Tibial nerve (tissue), 4 donors: Measurements from ENCODE around the gene CHD8. TPM values are rescaled to one million over a fixed set of nuclear protein-coding genes. Genes with fewer than 3 reads are reported as not detected.
"Not testable (repeated sequence)": the region's sequence is repeated elsewhere in the genome, so short reads cannot be mapped to it uniquely, and the experiment has no call there.

Experiments
- DNase-seq, 2 donors: peaks; one replicate each; pipeline ENCODE4 v3.0.0-alpha.2; 2019; ENCODE audit warnings: low spot score in 2 of 2
- H3K27ac ChIP-seq, 4 donors: fragments of 200-600 bp; sonication (generic) in 3 of 4; one replicate each; pipeline ENCODE4 v1.5.1; 2017 to 2019; ENCODE audit warnings: mild to moderate bottlenecking in 1 of 4
- H3K27me3 ChIP-seq, 2 donors: fragments of 200-600 bp; sonication (generic) in 1 of 2; one replicate each; pipeline versions ENCODE4 v1.5.1 to v1.6.0; 2017 to 2019
- H3K36me3 ChIP-seq, 3 donors: fragments of 200-600 bp; sonication (generic); one replicate each; pipeline ENCODE4 v1.5.1; 2018 to 2019
- H3K4me1 ChIP-seq, 4 donors: fragments of 200-600 bp; sonication (generic) in 3 of 4; one replicate each; pipeline ENCODE4 v1.5.1; 2017 to 2019
- H3K4me3 ChIP-seq, 4 donors: fragments of 200-600 bp; sonication (generic) in 3 of 4; one replicate each; pipeline ENCODE4 v1.5.1; 2017 to 2019; ENCODE audit warnings: mild to moderate bottlenecking in 1 of 4, moderate library complexity in 1 of 4
- H3K9me3 ChIP-seq, 4 donors: fragments of 200-600 bp; sonication (generic) in 3 of 4; one replicate each; pipeline ENCODE4 v1.5.1; 2017 to 2019
- EP300 ChIP-seq, 2 donors: sonication (generic); formaldehyde crosslinking; IDR thresholded peaks; one replicate each; pipeline ENCODE4 v1.6.1; 2017; ENCODE audit warnings: antibody characterized with exemption in 2 of 2, mild to moderate bottlenecking in 1 of 2
- POLR2A ChIP-seq, 2 donors: fragments of 450-650 bp; IDR thresholded peaks; one replicate each; pipeline ENCODE4 v1.6.1; 2017; ENCODE audit warnings: antibody characterized with exemption in 2 of 2, mild to moderate bottlenecking in 2 of 2, moderate library complexity in 2 of 2
- WGBS, 2 donors: methylation state at CpG; one replicate each; pipeline ENCODE4 v1.1.5; 2018; 5-methylcytosine and 5-hydroxymethylcytosine counted together
- total RNA-seq, 4 donors: library from RNA; depleted of rRNA; stranded (reverse); fragments of >200 nt; gene quantifications; one replicate each; pipeline ENCODE4 v1.1.0, GENCODE V29; 2016
- TF ChIP-seq, protein P1 (sequence below), 5 experiments: fragments of 200-600 bp in 3 of 5; fragments of 450-650 bp in 2 of 5; sonication (generic) in 3 of 5; IDR thresholded peaks; one replicate each; pipeline ENCODE4 v1.5.1; 2016 to 2019; ENCODE audit warnings: antibody characterized with exemption in 5 of 5, mild to moderate bottlenecking in 3 of 5, moderate library complexity in 2 of 5

The CHD8 gene
- total RNA-seq, 4 donors from 2014 or later, result 45.9 to 68.2 (median 65.6) TPM

DNA sequence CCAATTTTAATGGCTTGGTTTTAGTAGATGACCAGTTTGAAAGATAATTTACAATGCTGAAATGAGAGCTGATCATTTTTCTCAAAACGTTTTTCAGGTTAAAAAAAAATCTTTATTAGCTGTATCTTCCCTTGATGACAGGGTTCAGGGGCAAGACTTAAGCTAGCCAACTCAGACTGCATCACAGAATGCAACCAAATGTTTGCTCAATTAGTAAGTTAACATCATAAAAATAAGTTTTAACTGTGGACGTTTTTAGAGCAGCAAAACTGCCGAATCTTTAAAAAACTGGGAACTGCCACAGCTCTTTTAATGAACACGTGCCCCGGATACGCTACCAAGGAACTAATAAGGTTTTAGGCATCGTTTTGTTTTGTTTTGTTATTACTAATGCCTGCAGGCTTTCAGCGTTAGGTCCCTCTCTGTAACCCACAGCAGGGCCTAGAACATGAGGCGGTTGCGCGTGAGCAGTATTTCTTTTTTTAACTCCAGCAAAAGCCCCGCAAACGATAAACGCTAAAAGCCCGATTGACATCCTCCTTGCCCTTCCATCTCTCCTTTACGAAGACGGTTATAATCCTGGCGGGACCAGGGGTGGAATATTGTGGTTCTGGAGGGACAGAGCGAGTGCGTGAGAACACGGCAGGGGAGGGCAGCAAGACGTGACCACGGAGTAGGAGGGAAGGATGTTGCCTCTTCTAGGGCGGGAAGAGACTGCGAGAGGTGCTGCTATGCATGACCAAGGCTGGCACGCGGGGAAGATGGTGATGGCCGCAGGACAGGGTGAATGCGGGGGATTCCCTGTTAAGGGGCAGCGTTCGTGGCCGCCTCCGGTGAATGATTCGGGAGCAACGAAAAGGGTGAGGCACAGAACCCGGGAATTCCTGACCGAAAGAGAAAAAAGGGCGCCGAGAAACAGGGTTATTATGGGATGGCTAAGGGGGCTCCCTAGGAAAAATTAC, 72.8 kb downstream of the CHD8 start:
- 0 to 1% methylated on average over 39 of the region's 39 CpGs for WGBS, 2 donors
- peak in 1 of 2 donors; percentile 22 for DNase-seq
- Histone ChIP-seq H3K4me3 (peak overlapping the region; percentile 62 to 79 (median 69)), H3K27ac (peak overlapping the region; percentile 86 to 93 (median 90)), H3K4me1 (peaks cover 0 to 49% (median 15%) of the 10 kb centered on the region in 4 donors), H3K36me3 (peaks cover 0 to 30% (median 0%) of the 10 kb centered on the region in 3 donors), H3K27me3 (no peaks in the 10 kb centered on the region), H3K9me3 (no peaks in the 10 kb centered on the region)
- no peak for TF ChIP-seq EP300 (IDR thresholded peaks at IDR 0.05)
- TF ChIP-seq POLR2A (IDR thresholded peaks at IDR 0.05), result no peak
- TF ChIP-seq, protein P1, sequence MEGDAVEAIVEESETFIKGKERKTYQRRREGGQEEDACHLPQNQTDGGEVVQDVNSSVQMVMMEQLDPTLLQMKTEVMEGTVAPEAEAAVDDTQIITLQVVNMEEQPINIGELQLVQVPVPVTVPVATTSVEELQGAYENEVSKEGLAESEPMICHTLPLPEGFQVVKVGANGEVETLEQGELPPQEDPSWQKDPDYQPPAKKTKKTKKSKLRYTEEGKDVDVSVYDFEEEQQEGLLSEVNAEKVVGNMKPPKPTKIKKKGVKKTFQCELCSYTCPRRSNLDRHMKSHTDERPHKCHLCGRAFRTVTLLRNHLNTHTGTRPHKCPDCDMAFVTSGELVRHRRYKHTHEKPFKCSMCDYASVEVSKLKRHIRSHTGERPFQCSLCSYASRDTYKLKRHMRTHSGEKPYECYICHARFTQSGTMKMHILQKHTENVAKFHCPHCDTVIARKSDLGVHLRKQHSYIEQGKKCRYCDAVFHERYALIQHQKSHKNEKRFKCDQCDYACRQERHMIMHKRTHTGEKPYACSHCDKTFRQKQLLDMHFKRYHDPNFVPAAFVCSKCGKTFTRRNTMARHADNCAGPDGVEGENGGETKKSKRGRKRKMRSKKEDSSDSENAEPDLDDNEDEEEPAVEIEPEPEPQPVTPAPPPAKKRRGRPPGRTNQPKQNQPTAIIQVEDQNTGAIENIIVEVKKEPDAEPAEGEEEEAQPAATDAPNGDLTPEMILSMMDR (IDR thresholded peaks at IDR 0.05), result no peak

DNA sequence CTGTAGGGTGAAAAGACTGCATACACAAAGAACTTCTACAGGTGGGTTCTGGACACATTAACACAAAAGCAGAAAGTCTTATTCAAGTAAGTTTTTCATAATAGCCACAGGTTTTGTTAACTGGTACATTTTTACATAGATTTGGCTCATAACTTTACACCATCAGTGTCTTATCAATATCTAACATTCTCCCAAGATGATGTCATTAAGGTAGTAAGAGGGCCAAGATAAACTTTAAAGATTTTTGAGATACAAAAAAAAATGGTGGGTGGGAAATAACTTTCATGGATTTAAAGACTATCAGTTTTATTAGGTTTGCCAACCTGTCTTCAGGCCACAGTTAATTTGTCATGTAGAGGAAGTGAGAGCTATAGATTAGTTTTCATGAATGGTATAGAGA, 73.8 kb downstream of the CHD8 start:
- no peak overlapping the region for H3K4me3 ChIP-seq

DNA sequence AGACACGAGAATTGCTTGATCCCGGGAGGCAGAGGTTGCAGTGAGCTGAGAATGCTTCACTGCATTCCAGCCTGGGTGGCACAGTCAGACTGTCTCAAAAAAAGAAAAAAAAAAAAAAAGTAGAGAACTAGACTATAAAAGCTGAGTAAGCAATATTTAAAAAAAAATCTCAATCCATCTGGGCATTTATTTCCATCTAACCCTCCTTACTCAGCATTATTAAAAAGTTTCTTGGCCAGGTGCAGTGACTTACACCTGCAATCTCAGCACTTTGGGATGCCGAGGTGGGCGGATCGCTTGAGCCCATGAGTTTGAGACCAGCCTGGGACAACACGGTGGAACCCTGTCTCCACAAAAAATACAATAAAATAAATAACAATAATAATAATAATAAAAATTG, 76.6 kb downstream of the CHD8 start:
- WGBS, 2 donors, result 80 to 83% methylated on average over 6 of the region's 6 CpGs
- peaks cover 0 to 6% (median 0%) of the 10 kb centered on the region in 3 donors for H3K36me3 ChIP-seq
- DNase-seq, result no peak
- H3K4me3 ChIP-seq, result no peak overlapping the region
- no peak for TF ChIP-seq EP300 (IDR thresholded peaks at IDR 0.05)
- TF ChIP-seq, protein P1 (IDR thresholded peaks at IDR 0.05), result no peak
- TF ChIP-seq POLR2A (IDR thresholded peaks at IDR 0.05), result no peak
- peaks cover 0 to 54% (median 15%) of the 10 kb centered on the region in 4 donors for H3K4me1 ChIP-seq
- H3K27ac ChIP-seq, result no peak overlapping the region
- no peaks in the 10 kb centered on the region for H3K27me3 ChIP-seq
- H3K9me3 ChIP-seq, result no peaks in the 10 kb centered on the region

More for the DNA sequence above, 73.8 kb downstream of the CHD8 start:
- no peak overlapping the region for H3K27ac ChIP-seq
- H3K4me1 ChIP-seq, result peaks cover 0 to 54% (median 15%) of the 10 kb centered on the region in 4 donors
- no peaks in the 10 kb centered on the region for H3K27me3 ChIP-seq
- H3K9me3 ChIP-seq, result no peaks in the 10 kb centered on the region
- TF ChIP-seq, protein P1 (IDR thresholded peaks at IDR 0.05), result no peak
- TF ChIP-seq EP300 (IDR thresholded peaks at IDR 0.05) (no peak), POLR2A (IDR thresholded peaks at IDR 0.05) (no peak)
- DNase-seq, result no peak
- peaks cover 0 to 19% (median 0%) of the 10 kb centered on the region in 3 donors for H3K36me3 ChIP-seq

DNA sequence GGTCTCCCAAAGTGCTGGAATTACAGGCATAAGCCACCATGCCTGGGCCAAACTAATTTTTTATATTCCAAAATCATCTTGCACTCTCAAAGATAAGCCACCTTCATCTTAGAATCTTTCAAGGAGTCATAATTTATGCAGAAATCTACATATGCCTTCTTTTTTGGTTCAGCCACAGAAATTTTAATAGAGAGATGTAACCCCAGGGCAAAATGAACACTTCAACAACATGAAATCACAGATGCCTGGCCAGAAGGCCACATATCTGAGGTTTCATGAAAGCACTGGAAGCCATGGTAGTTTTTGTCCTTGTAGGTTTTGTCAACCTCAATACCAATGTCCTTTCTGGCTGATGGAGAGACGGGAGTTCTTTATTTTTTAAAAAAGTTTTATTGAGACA, 81.9 kb downstream of the CHD8 start:
- 88 to 95% methylated on average over 1 of the region's 1 CpG for WGBS, 2 donors
- Histone ChIP-seq H3K27ac (no peak overlapping the region), H3K4me3 (no peak overlapping the region), H3K36me3 (peaks cover 0 to 48% (median 0%) of the 10 kb centered on the region in 3 donors), H3K27me3 (no peaks in the 10 kb centered on the region), H3K4me1 (peaks cover 0 to 14% (median 0%) of the 10 kb centered on the region in 4 donors), H3K9me3 (no peaks in the 10 kb centered on the region)
- TF ChIP-seq EP300 (IDR thresholded peaks at IDR 0.05) (no peak), POLR2A (IDR thresholded peaks at IDR 0.05) (no peak)
- TF ChIP-seq, protein P1 (IDR thresholded peaks at IDR 0.05), result no peak
- no peak for DNase-seq

DNA sequence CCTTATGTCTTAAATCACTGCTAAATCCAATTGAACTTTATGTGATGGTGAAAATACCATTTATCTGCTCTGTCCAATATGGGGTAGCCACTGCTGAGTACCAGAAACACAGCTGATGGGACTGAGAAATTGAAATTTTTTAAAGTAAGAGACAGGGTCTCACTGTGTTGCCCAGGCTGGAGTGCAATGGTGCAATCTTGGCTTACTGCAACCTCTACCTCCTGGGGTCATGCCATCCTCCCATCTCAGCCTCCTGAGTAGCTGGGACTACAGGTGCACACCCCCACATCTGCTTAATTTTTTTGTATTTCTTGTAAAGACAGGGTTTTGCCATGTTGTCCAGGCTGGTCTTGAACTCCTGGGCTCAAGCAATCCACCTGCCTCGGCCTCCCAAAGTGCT, 83.1 kb downstream of the CHD8 start:
- not testable (repeated sequence) for H3K4me3 ChIP-seq, H3K9me3 ChIP-seq, H3K27ac ChIP-seq, H3K27me3 ChIP-seq, DNase-seq
- Histone ChIP-seq H3K4me1 (peaks cover 0 to 12% (median 0%) of the 10 kb centered on the region in 4 donors), H3K36me3 (peaks cover 0 to 60% (median 0%) of the 10 kb centered on the region in 3 donors)
- WGBS, 2 donors, result 100% methylated on average over 1 of the region's 1 CpG
